ENCODE results near the gene CABLES2. TPM values are rescaled to one million over a fixed set of nuclear protein-coding genes. Genes with fewer than 3 reads are reported as not detected.
A peak's percentile ranks its signal among the peaks of the same experiment; 100 is the strongest.

The CABLES2 gene
- total and polyA plus RNA-seq, 9 of the 15 experiments (the other 6 are each of a cell fraction or from before 2014, with no cell fraction given), result 0.46 to 4.2 (median 1.6) TPM

DNA sequence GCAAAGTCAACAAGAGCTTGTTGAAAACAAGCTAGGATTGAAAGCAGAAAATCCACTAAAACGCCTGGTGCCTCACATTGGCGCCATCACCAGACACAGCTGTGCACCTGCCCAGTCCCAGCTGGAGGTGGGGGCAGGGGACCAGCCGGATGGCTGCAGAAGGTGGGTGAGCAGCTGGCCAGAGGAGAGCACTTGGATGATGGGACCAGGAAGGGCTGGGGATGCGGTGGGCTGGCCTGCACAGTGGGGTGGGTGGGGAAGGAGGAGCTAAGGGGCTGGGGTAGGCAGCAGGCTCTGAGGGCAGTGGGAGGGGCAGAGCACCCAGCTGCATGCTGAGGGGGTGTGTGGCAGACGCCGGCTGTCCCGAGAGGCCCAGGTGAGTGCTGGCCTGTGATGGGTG lies 7.1 kb downstream of the CABLES2 start (continued):
- TF ChIP-seq, protein P1, sequence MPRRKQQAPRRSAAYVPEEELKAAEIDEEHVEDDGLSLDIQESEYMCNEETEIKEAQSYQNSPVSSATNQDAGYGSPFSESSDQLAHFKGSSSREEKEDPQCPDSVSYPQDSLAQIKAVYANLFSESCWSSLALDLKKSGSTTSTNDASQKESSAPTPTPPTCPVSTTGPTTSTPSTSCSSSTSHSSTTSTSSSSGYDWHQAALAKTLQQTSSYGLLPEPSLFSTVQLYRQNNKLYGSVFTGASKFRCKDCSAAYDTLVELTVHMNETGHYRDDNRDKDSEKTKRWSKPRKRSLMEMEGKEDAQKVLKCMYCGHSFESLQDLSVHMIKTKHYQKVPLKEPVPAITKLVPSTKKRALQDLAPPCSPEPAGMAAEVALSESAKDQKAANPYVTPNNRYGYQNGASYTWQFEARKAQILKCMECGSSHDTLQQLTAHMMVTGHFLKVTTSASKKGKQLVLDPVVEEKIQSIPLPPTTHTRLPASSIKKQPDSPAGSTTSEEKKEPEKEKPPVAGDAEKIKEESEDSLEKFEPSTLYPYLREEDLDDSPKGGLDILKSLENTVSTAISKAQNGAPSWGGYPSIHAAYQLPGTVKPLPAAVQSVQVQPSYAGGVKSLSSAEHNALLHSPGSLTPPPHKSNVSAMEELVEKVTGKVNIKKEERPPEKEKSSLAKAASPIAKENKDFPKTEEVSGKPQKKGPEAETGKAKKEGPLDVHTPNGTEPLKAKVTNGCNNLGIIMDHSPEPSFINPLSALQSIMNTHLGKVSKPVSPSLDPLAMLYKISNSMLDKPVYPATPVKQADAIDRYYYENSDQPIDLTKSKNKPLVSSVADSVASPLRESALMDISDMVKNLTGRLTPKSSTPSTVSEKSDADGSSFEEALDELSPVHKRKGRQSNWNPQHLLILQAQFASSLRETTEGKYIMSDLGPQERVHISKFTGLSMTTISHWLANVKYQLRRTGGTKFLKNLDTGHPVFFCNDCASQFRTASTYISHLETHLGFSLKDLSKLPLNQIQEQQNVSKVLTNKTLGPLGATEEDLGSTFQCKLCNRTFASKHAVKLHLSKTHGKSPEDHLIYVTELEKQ (CRISPR knock-in tag; IDR thresholded peaks at IDR 0.05), result no peak

DNA sequence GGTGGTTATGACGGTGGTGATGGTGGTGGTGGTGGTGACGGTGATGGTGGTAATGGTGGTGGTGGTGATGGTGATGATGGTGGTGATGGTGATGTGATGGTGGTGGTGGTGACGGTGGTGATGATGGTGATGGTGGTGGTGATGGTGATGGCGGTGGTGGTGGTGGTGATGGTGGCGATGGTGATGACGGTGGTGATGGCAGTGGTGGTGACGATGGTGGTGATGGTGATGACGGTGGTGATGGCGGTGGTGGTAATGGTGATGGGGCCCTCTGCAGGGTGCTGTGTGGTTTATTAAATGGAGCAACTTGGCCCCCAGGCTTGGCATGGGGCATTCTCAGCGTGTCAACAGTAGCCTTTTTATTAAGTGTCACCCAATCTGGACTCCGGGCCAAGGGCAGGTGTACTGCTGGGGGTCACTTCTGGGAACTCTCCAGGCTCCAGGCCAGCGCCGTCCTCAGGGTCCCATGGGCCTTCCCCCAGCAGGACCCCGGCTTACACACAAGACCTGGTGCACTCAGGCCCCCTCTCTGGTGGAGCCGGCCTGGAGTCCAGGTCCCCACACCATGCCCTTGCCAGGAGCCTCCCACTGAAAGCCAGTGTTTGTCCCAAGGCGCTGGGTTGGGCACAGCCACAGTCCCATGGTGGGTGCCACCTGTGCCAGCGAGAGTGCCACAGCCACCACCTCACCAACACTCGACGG lies 8.8 kb downstream of the CABLES2 start:
- intact Hi-C loops (cut with micrococcal nuclease) (no loop called here), in situ Hi-C loops (cut with MboI) (no loop called here)
- 76% methylated on average over 12 of the region's 19 CpGs for WGBS (ENCODE audit: insufficient coverage, low coverage, missing lambda C conversion rate)
- Histone ChIP-seq H3K79me2 (ENCODE audit: control insufficient read depth, insufficient read depth, low read length) (no peaks in the 10 kb centered on the region), H3K27ac (ENCODE audit: extremely low read depth, low read depth, low read length) (no peak overlapping the region), H3K4me3 (no peak overlapping the region), H3K4me2 (ENCODE audit: insufficient read depth, low read length) (no peak overlapping the region), H4K20me1 (replicated peaks; ENCODE audit: control insufficient read depth, insufficient read depth, low read length) (no peaks in the 10 kb centered on the region), H3K9me3 (replicated peaks; ENCODE audit: control insufficient read depth, insufficient read depth, low read depth, low read length) (no peaks in the 10 kb centered on the region), H2AFZ (ENCODE audit: low read depth, low read length) (no peak overlapping the region), H3K9me1 (ENCODE audit: control insufficient read depth, insufficient read depth, low read length) (peaks cover under 1% of the 10 kb centered on the region), H3K27me3 (ENCODE audit: control insufficient read depth in 2 of 2, insufficient read depth in 2 of 2, low read length in 2 of 2) (no peaks in the 10 kb centered on the region), H3K9ac (ENCODE audit: insufficient read depth in 1 of 2, low read depth in 2 of 2, low read length in 2 of 2) (no peak overlapping the region), H3K4me1 (replicated peaks in 1 of 2; ENCODE audit: control insufficient read depth in 2 of 2, insufficient read depth in 2 of 2, low read length in 2 of 2) (peaks cover 0 to 50% of the 10 kb centered on the region in 2 experiments; a peak in 2 of 5 replicates), H3K36me3 (ENCODE audit: control insufficient read depth, insufficient read depth, low read length) (peaks cover 13% of the 10 kb centered on the region; the same call in 1 of the 3 replicates)
- no peak for DNase-seq (ENCODE audit: extremely low read depth in 1 of 4, low spot score in 3 of 4)
- no peak for ATAC-seq
- TF ChIP-seq PHB2 (IDR thresholded peaks at IDR 0.05; ENCODE audit: low read depth) (no peak), SAFB (IDR thresholded peaks at IDR 0.05; ENCODE audit: borderline replicate concordance, low read depth, low read length) (no peak), ZKSCAN1 (IDR thresholded peaks at IDR 0.05; ENCODE audit: low read depth, low read length) (peak; percentile 36; the same call in 1 of the 2 replicates), SLC30A9 (CRISPR knock-in tag; IDR thresholded peaks at IDR 0.05) (no peak), TCF7 (IDR thresholded peaks at IDR 0.05; ENCODE audit: borderline replicate concordance) (no peak), POLR2G (IDR thresholded peaks at IDR 0.05; ENCODE audit: low read depth, low read length) (peak; percentile 58)
- TF ChIP-seq, protein P2, sequence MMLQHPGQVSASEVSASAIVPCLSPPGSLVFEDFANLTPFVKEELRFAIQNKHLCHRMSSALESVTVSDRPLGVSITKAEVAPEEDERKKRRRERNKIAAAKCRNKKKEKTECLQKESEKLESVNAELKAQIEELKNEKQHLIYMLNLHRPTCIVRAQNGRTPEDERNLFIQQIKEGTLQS (IDR thresholded peaks at IDR 0.05), result no peak
- TF ChIP-seq, protein P2 (CRISPR knock-in tag; conservative IDR thresholded peaks at IDR 0.05), result no peak
- CTCF ChIA-PET (ENCODE audit: low intra/inter-chr PET ratio), result no interaction called here
- FAIRE-seq, result no peak
- no TSS peak for BruUV-seq (replicated peaks)
- POLR2A ChIA-PET, result no interaction called here

Data from K562 (cell line).